ENCODE measurements around the gene ME2.
"Not testable (repeated sequence)": the region's sequence is repeated elsewhere in the genome, so short reads cannot be mapped to it uniquely, and the experiment has no call there.

The ME2 gene

GRCh38 chr18:50861617-50862016, 17.3 kb upstream of the ME2 start:
- no peak for DNase-seq (ENCODE audit: low spot score)

DNA sequence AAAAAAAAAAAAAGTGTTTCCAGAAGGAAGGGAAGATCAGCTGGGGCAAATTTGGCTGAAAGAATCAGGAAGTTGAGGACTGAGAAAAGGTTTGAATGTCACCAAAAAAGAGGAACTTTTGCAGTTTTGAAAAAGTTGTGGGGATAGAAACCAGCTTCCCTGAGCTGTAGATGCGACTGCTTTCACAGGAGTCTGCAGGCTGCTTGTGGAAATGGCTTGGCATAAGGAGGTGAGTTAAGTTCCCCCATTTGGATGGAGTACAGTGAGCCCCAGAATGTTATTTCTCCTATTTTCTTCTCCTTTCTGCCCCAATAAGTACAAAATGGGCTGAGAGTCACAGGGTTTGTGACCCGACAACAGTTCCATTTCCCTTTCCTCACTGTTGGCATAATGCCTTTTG, 16.5 kb upstream of the ME2 start:
- peak; percentile 64 for DNase-seq (ENCODE audit: low spot score)

- no peak for DNase-seq (ENCODE audit: low spot score)
These were observed 15.0 kb upstream of the ME2 start for GRCh38 chr18:50863840-50864375.

DNA sequence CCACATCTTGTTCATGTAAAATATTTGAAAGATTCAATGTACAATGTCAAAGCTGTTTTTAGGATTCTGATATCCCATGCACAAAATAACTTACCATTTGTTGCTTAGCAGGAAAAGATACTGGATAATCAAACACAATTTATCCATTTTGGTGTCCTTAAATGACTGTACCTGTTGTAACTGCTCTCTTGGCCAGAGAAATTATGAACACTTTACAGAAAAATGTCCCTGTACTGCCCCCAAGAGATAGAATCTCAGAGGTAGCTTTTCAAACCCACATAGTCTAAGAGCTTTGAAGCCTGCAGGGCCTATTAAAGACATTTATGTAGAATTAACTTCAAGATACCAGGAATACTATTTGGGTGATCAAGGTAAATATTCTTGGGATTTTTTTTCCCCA, 12.2 kb upstream of the ME2 start:
- peak; percentile 51 for DNase-seq (ENCODE audit: low spot score)

DNA sequence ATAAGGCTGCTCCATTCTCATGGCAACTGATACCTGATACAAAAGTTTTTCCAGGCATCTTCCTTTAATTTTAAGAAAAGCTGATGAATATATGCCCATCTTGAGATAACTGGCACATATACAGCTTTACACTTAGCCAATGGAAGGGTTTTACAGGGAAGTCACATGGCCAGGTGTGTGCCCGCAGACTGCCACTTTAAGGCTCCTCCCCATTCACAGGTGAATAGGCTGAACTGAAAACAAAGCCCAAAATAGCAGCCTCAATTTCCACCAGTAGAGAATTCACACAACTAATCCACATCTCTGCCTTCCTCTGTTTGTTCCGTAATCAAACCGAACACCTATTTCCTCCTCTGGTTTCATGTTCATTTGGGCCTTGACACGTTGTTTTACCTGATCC, 9.8 kb upstream of the ME2 start:
- DNase-seq (ENCODE audit: low spot score): no peak

DNA sequence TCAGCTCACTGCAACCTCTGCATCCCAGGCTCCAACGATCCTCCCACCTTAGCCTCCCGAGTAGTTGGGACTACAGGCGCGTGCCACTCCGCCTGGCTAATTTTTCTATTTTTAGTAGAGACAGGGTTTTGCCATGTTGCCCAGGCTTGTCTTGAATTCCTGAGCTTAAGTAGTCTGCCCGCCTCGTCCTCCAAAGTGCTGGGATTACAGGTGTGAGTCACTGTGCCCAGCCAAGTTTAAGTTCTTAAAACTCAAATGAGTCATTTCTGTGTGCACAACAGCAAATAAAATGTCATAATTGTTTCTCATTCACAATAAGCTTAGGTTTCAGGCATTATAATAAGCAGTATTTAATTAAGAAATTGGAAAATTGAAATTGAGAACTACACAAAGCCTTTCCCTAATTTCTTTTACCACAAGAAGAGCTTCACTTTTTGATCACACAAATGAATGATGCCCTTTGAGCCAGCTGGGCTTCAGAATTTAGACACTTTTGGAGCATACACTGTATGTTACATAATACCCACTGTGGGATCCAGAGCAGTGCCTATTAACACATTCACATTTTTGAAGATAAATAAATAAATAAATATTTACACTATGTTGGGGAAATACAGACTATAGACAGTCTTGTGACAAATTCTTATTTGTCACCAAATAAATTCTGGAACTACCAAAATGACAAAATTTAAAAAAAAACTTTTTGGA, 8.6 kb upstream of the ME2 start:
- DNase-seq (ENCODE audit: low spot score): no peak

- no peak for DNase-seq (ENCODE audit: low spot score)
These were observed 7.1 kb upstream of the ME2 start for GRCh38 chr18:50871846-50872245.

DNA sequence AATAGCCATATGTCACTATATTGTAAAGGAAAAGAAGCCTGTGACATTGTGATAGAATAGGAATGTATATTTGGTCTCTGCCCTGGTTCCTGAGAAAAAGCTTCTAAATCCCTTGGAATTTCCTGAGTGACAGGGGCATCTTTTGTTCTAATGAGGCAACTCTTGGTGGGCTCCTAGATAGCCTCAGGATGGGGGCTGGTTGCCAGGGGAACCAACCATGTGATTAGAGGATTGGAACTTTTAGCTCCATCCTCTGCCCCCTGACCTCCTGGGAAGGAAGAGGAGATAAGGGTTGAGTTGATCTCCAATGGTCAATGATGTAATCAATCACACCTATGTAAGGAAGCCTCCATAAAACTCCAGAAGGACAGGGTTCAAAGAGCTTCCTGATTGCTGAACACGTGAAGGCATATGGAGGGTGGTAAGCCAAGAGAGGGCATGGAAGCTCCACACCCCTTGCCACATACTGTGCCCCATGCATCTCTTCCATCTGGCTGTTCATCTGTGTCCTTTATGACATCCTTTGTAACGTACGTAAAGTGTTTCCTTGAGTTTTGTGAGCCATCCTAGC, 2.9 kb upstream of the ME2 start:
- no peak for DNase-seq (ENCODE audit: low spot score)

GRCh38 chr18:50877545-50878265, 1.2 kb upstream of the ME2 start:
- DNase-seq (ENCODE audit: low spot score): no peak

- DNase-seq (ENCODE audit: low spot score): peak; percentile 54
These were observed 592 bp downstream of the ME2 start for GRCh38 chr18:50879302-50880118.

- no peak for DNase-seq (ENCODE audit: low spot score)
These were observed 1.2 kb downstream of the ME2 start for GRCh38 chr18:50880119-50880465.

DNA sequence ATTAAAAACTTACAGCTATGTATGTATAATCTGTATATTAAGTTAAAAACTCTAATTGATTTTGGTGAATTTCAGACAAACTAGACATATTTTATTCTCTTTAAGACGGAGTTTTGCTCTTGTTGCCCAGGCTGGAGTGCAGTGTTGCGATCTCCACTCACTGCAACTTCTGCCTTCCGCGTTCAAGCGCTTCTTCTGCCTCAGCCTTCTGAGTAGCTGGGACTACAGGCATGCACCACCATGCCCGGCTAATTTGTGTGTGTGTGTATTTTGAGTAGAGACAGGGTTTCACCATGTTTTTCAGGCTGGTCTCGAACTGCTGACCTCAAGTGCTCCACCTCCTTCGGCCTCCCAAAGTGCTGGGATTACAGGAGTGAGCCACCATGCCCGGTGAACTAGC, 2.0 kb downstream of the ME2 start:
- DNase-seq (ENCODE audit: low spot score): not testable (repeated sequence)

GRCh38 chr18:50886929-50887328, 8.0 kb downstream of the ME2 start:
- no peak for DNase-seq (ENCODE audit: low spot score)

- DNase-seq (ENCODE audit: low spot score): no peak
These were observed 16.6 kb downstream of the ME2 start for GRCh38 chr18:50895350-50896045.

DNA sequence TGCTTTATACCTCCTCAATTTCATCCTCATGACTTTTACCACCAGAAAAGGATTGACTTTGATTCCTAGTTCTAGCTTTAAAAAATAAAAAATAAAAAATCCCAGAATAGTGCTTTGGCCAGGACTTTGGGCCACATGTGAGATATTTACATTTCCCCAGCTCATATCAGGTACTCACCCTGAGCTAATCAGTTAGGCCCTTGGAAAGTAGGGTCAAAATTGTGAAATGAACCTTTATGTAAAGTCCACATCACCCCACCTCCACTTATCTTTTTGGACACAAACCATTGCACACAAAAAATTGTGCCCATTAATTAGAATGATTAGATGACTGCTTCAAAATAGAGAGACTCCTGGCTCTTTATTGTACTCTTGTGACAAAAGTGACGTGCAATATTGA, 17.2 kb downstream of the ME2 start:
- no peak for DNase-seq (ENCODE audit: low spot score)

DNA sequence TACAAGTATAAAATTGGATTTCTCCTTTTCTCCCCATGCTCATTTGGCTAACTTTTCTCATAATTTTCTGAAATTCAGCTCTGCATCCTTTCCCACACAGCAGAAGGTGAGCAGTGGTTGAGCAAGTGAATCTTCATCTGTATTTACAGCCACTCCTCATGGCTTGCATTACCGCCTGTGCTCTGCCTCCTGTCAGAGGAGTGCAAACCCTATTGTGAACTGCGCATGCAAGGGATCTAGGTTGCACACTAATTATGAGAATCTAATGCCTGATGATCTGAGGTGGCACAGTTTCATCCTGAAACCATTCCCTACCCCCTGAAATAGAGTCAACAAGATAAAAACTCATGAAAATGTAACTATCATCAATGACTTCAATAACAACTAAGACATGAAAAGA, 20.0 kb downstream of the ME2 start:
- DNase-seq (ENCODE audit: low spot score): no peak

DNA sequence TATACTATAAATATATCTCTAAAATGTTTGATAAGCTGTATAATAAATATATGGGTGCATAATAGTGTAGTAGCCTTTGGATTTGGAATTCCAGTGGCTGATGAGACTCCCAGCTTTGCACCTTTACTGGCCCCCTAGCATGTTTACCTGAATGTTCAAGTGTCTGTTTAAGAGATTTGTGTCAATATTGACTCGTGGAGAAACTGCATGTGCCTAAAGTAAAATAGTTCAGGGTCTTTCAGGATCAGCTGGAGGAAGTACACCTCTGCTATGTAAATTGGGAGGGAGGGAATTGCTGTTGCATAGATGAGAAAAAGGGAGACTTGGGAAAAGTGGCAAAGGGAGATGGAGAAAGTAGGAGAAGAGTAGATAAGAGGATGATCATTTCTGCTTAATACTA, 23.9 kb downstream of the ME2 start:
- no peak for DNase-seq (ENCODE audit: low spot score)

DNA sequence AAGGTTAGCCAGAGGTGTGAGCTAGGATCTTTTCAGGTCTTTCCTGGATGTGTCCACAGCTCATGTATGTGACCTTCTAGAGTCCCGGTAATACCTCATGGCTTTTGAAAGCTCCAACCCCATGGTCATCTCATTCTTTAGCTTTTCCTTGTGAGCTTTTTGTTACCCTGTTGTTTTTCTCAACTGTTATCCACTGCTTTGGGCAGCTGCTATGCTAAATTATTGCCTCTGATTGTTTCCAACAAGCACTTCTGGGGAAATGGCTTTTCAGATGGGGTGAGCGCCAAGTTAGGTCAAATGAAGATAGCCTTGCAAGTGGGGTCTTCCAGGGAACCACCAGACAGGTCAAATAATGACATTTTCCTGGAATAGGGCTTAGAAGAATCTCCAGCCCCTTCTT, 27.9 kb downstream of the ME2 start:
- DNase-seq (ENCODE audit: low spot score): no peak

GRCh38 chr18:50909261-50909660, 30.3 kb downstream of the ME2 start:
- DNase-seq (ENCODE audit: low spot score): no peak

DNA sequence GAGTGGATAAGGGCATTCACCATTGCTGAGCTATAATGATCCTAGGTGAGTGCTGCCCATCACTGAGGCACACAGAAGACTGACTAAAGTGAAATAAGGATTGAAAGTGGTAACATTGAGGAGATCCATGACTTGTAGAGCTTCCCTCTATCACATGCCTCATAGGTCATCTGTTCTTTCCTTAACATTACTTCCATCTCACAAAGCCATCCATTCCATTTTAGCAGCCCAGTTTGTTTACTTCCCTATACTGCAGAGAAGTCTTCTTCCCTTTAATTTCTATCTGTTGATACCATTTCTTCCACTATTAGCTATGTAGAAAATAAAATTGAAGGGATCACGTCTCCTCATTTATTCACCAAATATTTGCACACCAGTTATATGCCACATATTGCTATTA, 32.1 kb downstream of the ME2 start:
- DNase-seq (ENCODE audit: low spot score): no peak

GRCh38 chr18:50917021-50917420, 38.1 kb downstream of the ME2 start:
- no peak for DNase-seq (ENCODE audit: low spot score)

DNA sequence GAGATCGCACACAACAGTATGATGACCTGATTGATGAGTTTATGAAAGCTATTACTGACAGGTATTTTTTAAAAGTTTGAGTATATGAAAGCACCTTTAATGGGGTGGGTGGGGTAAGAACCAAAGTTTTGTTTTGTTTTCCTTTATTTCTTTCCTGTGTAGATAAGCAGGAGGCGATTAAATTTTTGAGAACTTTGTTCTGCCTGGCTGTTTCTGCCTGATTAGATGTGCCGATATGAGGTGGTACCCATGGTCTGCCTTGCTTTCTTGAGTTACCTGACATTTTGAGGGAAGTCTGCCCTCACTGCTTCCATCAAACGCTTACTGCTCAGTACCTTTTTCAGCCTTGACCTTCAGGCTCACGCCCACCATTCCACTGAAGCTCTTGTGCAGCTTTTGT, 39.2 kb downstream of the ME2 start:
- no peak for DNase-seq (ENCODE audit: low spot score)

Measured in pons (tissue), 1 donor.